ENCODE results near the gene TXNDC11. TPM values are rescaled to one million over a fixed set of nuclear protein-coding genes. Genes with fewer than 3 reads are reported as not detected.

The TXNDC11 gene
- total and polyA plus RNA-seq, 4 donors: 64.8 to 78.8 (median 72.2) TPM

- ATAC-seq (ENCODE audit: insufficient read depth, low FRiP score) (no peak), DNase-seq (no peak)
- no peaks in the 10 kb centered on the region for H3K9me3 ChIP-seq (ENCODE audit: control insufficient read depth in 4 of 4, insufficient read depth in 3 of 4, low read length in 3 of 4)
- no peak overlapping the region for H3K27ac ChIP-seq (ENCODE audit: low read depth in 1 of 2, low read length in 1 of 2)
- WGBS, 2 donors: 58 to 65% methylated on average over 5 of the region's 5 CpGs
- H3K4me1 ChIP-seq (ENCODE audit: control insufficient read depth in 5 of 5, insufficient read depth in 5 of 5, low read length in 5 of 5): peaks cover 0 to 5% (median 2%) of the 10 kb centered on the region in 5 donors
- no peaks in the 10 kb centered on the region for H3K27me3 ChIP-seq (ENCODE audit: control insufficient read depth in 3 of 3, insufficient read depth in 3 of 3, low read length in 2 of 3)
- peaks cover 9 to 31% (median 13%) of the 10 kb centered on the region in 4 donors for H3K36me3 ChIP-seq (ENCODE audit: control insufficient read depth in 4 of 4, insufficient read depth in 4 of 4, low read length in 4 of 4)
- H3K9ac ChIP-seq (ENCODE audit: insufficient read depth in 1 of 2, low read length in 2 of 2): no peak overlapping the region
- no peak overlapping the region for H3K4me3 ChIP-seq
- no peak for TF ChIP-seq CTCF (IDR thresholded peaks at IDR 0.05; ENCODE audit: control extremely low read depth, extremely low read depth)
Observed at GRCh38 chr16:11717811-11718210, 24.8 kb downstream of the TXNDC11 start.

GRCh38 chr16:11716336-11716735, 26.3 kb downstream of the TXNDC11 start:
- H3K4me1 ChIP-seq (ENCODE audit: control insufficient read depth in 5 of 5, insufficient read depth in 5 of 5, low read length in 5 of 5): peaks cover 0 to 5% (median 0%) of the 10 kb centered on the region in 5 donors
- no peaks in the 10 kb centered on the region for H3K9me3 ChIP-seq (ENCODE audit: control insufficient read depth in 4 of 4, insufficient read depth in 3 of 4, low read length in 3 of 4)
- ATAC-seq (ENCODE audit: insufficient read depth, low FRiP score) (no peak), DNase-seq (no peak)
- H3K27me3 ChIP-seq (ENCODE audit: control insufficient read depth in 3 of 3, insufficient read depth in 3 of 3, low read length in 2 of 3): no peaks in the 10 kb centered on the region
- no peak overlapping the region for H3K4me3 ChIP-seq
- TF ChIP-seq CTCF (IDR thresholded peaks at IDR 0.05; ENCODE audit: control extremely low read depth, extremely low read depth): no peak
- peaks cover 5 to 29% (median 10%) of the 10 kb centered on the region in 4 donors for H3K36me3 ChIP-seq (ENCODE audit: control insufficient read depth in 4 of 4, insufficient read depth in 4 of 4, low read length in 4 of 4)
- no peak overlapping the region for H3K27ac ChIP-seq (ENCODE audit: low read depth in 1 of 2, low read length in 1 of 2)
- H3K9ac ChIP-seq (ENCODE audit: insufficient read depth in 1 of 2, low read length in 2 of 2): no peak overlapping the region

- H3K4me1 ChIP-seq (ENCODE audit: control insufficient read depth in 5 of 5, insufficient read depth in 5 of 5, low read length in 5 of 5): peaks cover 0 to 5% (median 0%) of the 10 kb centered on the region in 5 donors
- no peak for ATAC-seq (ENCODE audit: insufficient read depth, low FRiP score)
- H3K36me3 ChIP-seq (ENCODE audit: control insufficient read depth in 4 of 4, insufficient read depth in 4 of 4, low read length in 4 of 4): peaks cover 5 to 27% (median 10%) of the 10 kb centered on the region in 4 donors
- 88 to 90% methylated on average over 8 of the region's 8 CpGs for WGBS, 2 donors
- H3K9ac ChIP-seq (ENCODE audit: insufficient read depth in 1 of 2, low read length in 2 of 2): no peak overlapping the region
- no peaks in the 10 kb centered on the region for H3K27me3 ChIP-seq (ENCODE audit: control insufficient read depth in 3 of 3, insufficient read depth in 3 of 3, low read length in 2 of 3)
- DNase-seq: no peak
- H3K9me3 ChIP-seq (ENCODE audit: control insufficient read depth in 4 of 4, insufficient read depth in 3 of 4, low read length in 3 of 4): no peaks in the 10 kb centered on the region
- no peak overlapping the region for H3K27ac ChIP-seq (ENCODE audit: low read depth in 1 of 2, low read length in 1 of 2)
- no peak overlapping the region for H3K4me3 ChIP-seq
- TF ChIP-seq CTCF (IDR thresholded peaks at IDR 0.05; ENCODE audit: control extremely low read depth, extremely low read depth): no peak
Observed at GRCh38 chr16:11715246-11715947, 27.3 kb downstream of the TXNDC11 start.
